Measurements from ENCODE around the gene CPSF3. TPM values are rescaled to one million over a fixed set of nuclear protein-coding genes. Genes with fewer than 3 reads are reported as not detected.

CPSF3 gene
- polyA plus RNA-seq, 2 of the 4 experiments (the other 2 are of a cell fraction): 63.4 to 77.2 TPM

DNA sequence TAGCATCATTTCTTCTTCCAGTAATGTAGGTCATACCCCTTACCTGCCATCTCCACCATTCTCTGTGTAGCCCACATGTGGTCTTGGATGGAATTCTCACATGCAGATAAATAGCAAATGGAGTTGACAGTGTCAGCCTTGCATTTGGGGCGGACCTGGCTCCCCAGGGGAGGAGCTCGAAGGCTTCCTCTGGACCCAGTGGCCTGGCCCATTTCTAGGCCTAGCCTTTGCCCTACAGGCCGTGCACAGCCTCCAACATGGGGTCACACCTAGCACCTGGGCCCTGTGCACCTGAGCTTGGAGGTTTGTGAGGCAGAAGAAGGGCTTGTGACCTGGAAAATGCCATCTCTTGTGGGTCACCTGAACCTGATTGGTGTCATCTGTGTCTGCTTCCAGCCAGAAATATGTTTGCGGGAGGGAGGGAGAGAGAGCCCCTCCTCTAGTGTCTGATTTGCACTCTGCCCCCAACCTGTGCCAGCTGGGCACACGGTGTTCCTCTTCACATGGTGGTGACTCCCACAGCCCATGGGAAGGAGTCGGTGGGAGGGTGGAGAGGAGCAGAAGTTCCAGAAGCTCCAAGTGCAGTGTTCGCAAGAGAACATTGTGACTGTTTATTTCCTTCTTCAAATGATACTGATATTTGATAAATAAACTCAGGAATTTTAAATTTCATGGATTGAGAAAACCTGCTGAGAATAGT, 33.2 kb upstream of the CPSF3 start:
- ATAC-seq (no peak), FAIRE-seq (no peak), DNase-seq (ENCODE audit: low read depth in 1 of 2, low spot score in 1 of 2) (no peak)
- TF ChIP-seq RFX5 (IDR thresholded peaks at IDR 0.05): no peak
- no peak for TF ChIP-seq RARB (CRISPR knock-in tag; IDR thresholded peaks at IDR 0.05)
- TF ChIP-seq HDAC2 (IDR thresholded peaks at IDR 0.05): no peak
- TF ChIP-seq HOXB13 (CRISPR knock-in tag; IDR thresholded peaks at IDR 0.05; ENCODE audit: low read depth): no peak
- TF ChIP-seq CHD2 (IDR thresholded peaks at IDR 0.05; ENCODE audit: low read length, partially characterized antibody): no peak
- TF ChIP-seq RCOR1 (IDR thresholded peaks at IDR 0.05; ENCODE audit: low read depth, low read length): no peak
- no peak for TF ChIP-seq CTCF (IDR thresholded peaks at IDR 0.05)
- no peak overlapping the region for H3K4me3 ChIP-seq
- POLR2A ChIA-PET: no interaction called here
- peaks cover 38% of the 10 kb centered on the region for H3K4me1 ChIP-seq
- no peaks in the 10 kb centered on the region for H3K9me3 ChIP-seq
- no peak overlapping the region for H3K4me2 ChIP-seq
- 89% methylated on average over 7 of the region's 7 CpGs for WGBS (ENCODE audit: missing lambda C conversion rate)
- CTCF ChIA-PET: interaction anchor here (1.1 kb wide), 1 partner anchor 8 kb away, joined by 3 read pairs; no protein-coding TSS in a partner anchor
- H3K27ac ChIP-seq: no peak overlapping the region

DNA sequence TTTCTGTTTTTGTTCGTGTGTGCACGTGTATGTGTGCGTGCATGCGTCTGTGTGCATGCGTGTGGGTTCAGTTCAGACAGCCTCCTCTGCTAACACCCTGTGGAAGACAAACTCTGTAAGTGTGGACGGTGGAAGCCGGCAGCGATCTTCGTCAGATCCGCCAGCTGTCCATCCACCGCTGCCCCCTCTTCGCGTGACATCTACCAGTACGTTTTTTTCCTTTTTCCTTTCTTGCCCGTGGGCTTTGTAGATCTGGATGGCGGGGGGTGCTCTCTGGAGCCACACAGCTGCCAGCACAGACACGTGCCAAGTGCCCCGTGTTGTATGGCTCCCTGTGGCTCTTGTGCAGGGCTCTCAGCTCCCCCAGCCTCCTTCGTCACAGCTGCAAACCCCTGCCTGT, 32.5 kb upstream of the CPSF3 start:
- TF ChIP-seq MAZ (IDR thresholded peaks at IDR 0.05; ENCODE audit: borderline replicate concordance, low read depth, low read length) (no peak), ZSCAN20 (CRISPR knock-in tag; IDR thresholded peaks at IDR 0.05) (no peak), RAD21 (conservative IDR thresholded peaks at IDR 0.05 in 1 of 2, IDR thresholded peaks at IDR 0.05 in 1 of 2) (no peak), REST (IDR thresholded peaks at IDR 0.05) (no peak), ESRRA (IDR thresholded peaks at IDR 0.05; ENCODE audit: borderline replicate concordance, low read length) (no peak), NR3C1 (IDR thresholded peaks at IDR 0.05) (no peak), MYC (IDR thresholded peaks at IDR 0.05; ENCODE audit: borderline replicate concordance, low read length) (no peak), BCL3 (IDR thresholded peaks at IDR 0.05) (no peak), JUN (IDR thresholded peaks at IDR 0.05) (no peak), HOXB5 (CRISPR knock-in tag; IDR thresholded peaks at IDR 0.05) (no peak), HDAC2 (IDR thresholded peaks at IDR 0.05) (no peak), TP53 (CRISPR knock-in tag; IDR thresholded peaks at IDR 0.05) (no peak), NPAS2 (CRISPR knock-in tag; IDR thresholded peaks at IDR 0.05; ENCODE audit: borderline replicate concordance) (no peak), CBX8 (IDR thresholded peaks at IDR 0.05) (no peak), POLR2AphosphoS2 (conservative IDR thresholded peaks at IDR 0.05; ENCODE audit: low read length) (no peak), ZFP36 (IDR thresholded peaks at IDR 0.05; ENCODE audit: borderline replicate concordance, partially characterized antibody) (no peak), EHMT2 (IDR thresholded peaks at IDR 0.05; ENCODE audit: low read depth) (no peak), SREBF2 (IDR thresholded peaks at IDR 0.05) (no peak)
- TF ChIP-seq, protein P1, sequence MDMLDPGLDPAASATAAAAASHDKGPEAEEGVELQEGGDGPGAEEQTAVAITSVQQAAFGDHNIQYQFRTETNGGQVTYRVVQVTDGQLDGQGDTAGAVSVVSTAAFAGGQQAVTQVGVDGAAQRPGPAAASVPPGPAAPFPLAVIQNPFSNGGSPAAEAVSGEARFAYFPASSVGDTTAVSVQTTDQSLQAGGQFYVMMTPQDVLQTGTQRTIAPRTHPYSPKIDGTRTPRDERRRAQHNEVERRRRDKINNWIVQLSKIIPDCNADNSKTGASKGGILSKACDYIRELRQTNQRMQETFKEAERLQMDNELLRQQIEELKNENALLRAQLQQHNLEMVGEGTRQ (IDR thresholded peaks at IDR 0.05): no peak
- TF ChIP-seq, protein P2, sequence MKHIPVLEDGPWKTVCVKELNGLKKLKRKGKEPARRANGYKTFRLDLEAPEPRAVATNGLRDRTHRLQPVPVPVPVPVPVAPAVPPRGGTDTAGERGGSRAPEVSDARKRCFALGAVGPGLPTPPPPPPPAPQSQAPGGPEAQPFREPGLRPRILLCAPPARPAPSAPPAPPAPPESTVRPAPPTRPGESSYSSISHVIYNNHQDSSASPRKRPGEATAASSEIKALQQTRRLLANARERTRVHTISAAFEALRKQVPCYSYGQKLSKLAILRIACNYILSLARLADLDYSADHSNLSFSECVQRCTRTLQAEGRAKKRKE (CRISPR knock-in tag; IDR thresholded peaks at IDR 0.05; ENCODE audit: low read depth): no peak
- Histone ChIP-seq H3K4me3 (no peak overlapping the region), H3K27ac (no peak overlapping the region), H3K9me3 (no peaks in the 10 kb centered on the region), H3K4me1 (peaks cover 31% of the 10 kb centered on the region), H3K4me2 (no peak overlapping the region)
- ChIA-PET POLR2A (no interaction called here), CTCF (interaction anchor here (1.4 kb wide), 1 partner anchor 249 kb away, joined by 3 read pairs; no protein-coding TSS in a partner anchor)
- 94% methylated on average over 19 of the region's 19 CpGs for WGBS (ENCODE audit: missing lambda C conversion rate)
- no peak for DNase-seq (ENCODE audit: low read depth in 1 of 2, low spot score in 1 of 2)
- no peak for ATAC-seq
- FAIRE-seq: no peak

All from A549 (cell line).